H1 (cell line): ENCODE results near the gene PTPA.

Experiments used
- BCL11A ChIP-seq, 2 experiments: IDR thresholded peaks; one replicate each; pipeline ENCODE4 v1.6.1; 2011; ENCODE audit warnings: low read depth in 2 of 2, low read length in 2 of 2, mild to moderate bottlenecking in 2 of 2
- CBX5 ChIP-seq: fragments of 300-800, 300-1000 bp; sonication (generic); IDR thresholded peaks from 2 replicates; pipeline ENCODE4 v1.7.1; 2016; ENCODE audit warnings: antibody characterized with exemption, low read length, low read depth
- EZH2 ChIP-seq: fragments of 200-600 bp; sonication (generic); IDR thresholded peaks from 2 replicates; pipeline ENCODE4 v1.7.1; 2012; ENCODE audit warnings: low read depth, mild to moderate bottlenecking, moderate library complexity, low read length, inconsistent platforms; ENCODE audit not compliant: severe bottlenecking
- MAFK ChIP-seq: IDR thresholded peaks from 2 replicates; pipeline ENCODE4 v1.6.1; 2012; ENCODE audit warnings: low read depth, mild to moderate bottlenecking, improper control_type of control experiment, low read length
- POLR2A ChIP-seq, 2 experiments: IDR thresholded peaks; 1 replicate in 1 of 2; 2 replicates in 1 of 2; pipeline ENCODE4 v1.6.1; 2011; ENCODE audit warnings: low read depth in 2 of 2, low read length in 2 of 2, mild to moderate bottlenecking in 2 of 2; ENCODE audit errors: control extremely low read depth in 1 of 2
- ZNF274 ChIP-seq: IDR thresholded peaks from 2 replicates; pipeline ENCODE4 v1.7.0; 2012; ENCODE audit warnings: low read length, borderline replicate concordance; ENCODE audit errors: extremely low read depth
- TF ChIP-seq, protein P1 (sequence below), 3 experiments: IDR thresholded peaks; 1 replicate in 2 of 3; 2 replicates in 1 of 3; pipeline versions ENCODE4 v1.5.1 to v1.6.1; 2011; ENCODE audit warnings: low read length in 3 of 3, mild to moderate bottlenecking in 3 of 3, inconsistent platforms in 2 of 3, low read depth in 1 of 3, moderate library complexity in 1 of 3; ENCODE audit not compliant: insufficient read depth in 1 of 3; ENCODE audit errors: control extremely low read depth in 1 of 3
- TF ChIP-seq, protein P2 (sequence below): IDR thresholded peaks from 2 replicates; pipeline ENCODE4 v1.6.1; 2012; ENCODE audit warnings: low read length, inconsistent platforms

DNA sequence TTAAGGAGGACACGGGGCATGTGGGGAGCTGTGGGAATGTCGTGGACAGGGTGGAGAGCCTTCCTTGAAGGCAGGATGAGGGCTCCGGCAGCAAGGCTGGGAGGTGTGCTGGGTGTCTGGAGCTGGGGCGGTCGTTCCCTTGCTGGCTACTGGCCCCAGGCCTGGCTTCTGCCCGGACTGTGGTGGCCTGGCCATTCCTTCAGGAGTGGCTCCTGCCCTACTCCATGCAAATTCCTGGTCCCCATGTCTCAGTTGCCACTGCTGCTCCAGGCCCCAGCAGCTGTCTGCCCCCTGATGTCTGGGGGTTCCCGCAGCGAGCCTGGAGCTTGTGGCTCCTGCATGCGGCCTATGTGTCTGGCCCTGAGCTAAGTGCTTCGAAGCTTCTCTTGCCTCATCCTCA, 44.9 kb downstream of the PTPA start:
- TF ChIP-seq, protein P1, sequence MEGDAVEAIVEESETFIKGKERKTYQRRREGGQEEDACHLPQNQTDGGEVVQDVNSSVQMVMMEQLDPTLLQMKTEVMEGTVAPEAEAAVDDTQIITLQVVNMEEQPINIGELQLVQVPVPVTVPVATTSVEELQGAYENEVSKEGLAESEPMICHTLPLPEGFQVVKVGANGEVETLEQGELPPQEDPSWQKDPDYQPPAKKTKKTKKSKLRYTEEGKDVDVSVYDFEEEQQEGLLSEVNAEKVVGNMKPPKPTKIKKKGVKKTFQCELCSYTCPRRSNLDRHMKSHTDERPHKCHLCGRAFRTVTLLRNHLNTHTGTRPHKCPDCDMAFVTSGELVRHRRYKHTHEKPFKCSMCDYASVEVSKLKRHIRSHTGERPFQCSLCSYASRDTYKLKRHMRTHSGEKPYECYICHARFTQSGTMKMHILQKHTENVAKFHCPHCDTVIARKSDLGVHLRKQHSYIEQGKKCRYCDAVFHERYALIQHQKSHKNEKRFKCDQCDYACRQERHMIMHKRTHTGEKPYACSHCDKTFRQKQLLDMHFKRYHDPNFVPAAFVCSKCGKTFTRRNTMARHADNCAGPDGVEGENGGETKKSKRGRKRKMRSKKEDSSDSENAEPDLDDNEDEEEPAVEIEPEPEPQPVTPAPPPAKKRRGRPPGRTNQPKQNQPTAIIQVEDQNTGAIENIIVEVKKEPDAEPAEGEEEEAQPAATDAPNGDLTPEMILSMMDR (IDR thresholded peaks at IDR 0.05; ENCODE audit: control extremely low read depth in 1 of 3, insufficient read depth in 1 of 3, low read depth in 1 of 3, low read length in 3 of 3), result no peak
- no peak for TF ChIP-seq ZNF274
- no peak for TF ChIP-seq BCL11A (IDR thresholded peaks at IDR 0.05; ENCODE audit: low read depth in 2 of 2, low read length in 2 of 2)
- no peak for TF ChIP-seq POLR2A (IDR thresholded peaks at IDR 0.05; ENCODE audit: control extremely low read depth in 1 of 2, low read depth in 2 of 2, low read length in 2 of 2)
- TF ChIP-seq, protein P2, sequence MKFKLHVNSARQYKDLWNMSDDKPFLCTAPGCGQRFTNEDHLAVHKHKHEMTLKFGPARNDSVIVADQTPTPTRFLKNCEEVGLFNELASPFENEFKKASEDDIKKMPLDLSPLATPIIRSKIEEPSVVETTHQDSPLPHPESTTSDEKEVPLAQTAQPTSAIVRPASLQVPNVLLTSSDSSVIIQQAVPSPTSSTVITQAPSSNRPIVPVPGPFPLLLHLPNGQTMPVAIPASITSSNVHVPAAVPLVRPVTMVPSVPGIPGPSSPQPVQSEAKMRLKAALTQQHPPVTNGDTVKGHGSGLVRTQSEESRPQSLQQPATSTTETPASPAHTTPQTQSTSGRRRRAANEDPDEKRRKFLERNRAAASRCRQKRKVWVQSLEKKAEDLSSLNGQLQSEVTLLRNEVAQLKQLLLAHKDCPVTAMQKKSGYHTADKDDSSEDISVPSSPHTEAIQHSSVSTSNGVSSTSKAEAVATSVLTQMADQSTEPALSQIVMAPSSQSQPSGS, result no peak
- no peak for TF ChIP-seq EZH2
- TF ChIP-seq CBX5, result no peak
- TF ChIP-seq MAFK, result no peak
